Natural killer cell (primary cell): Measurements from ENCODE around the gene SLC35E3. TPM values are rescaled to one million over a fixed set of nuclear protein-coding genes. Genes with fewer than 3 reads are reported as not detected.

Experiments
- ATAC-seq, 3 donors: fragments of 150-1000 bp in 2 of 3; fragments of 200-7000 bp in 1 of 3; cut with Tn5 transposase; 1 replicate in 1 of 3; 2 replicates in 2 of 3; pipeline ENCODE4 v1.10.0; 2021; ENCODE audit warnings: mild to moderate bottlenecking in 2 of 3, moderate library complexity in 2 of 3
- DNase-seq, 2 donors: peaks; one replicate each; pipeline versions ENCODE4 v3.0.0 to v3.0.0-alpha.2; 2013 to 2021; ENCODE audit warnings: mixed read lengths in 1 of 2
- H3K27ac ChIP-seq: one replicate; pipeline ENCODE4 v1.5.1; 2013; ENCODE audit warnings: mild to moderate bottlenecking, low read length
- H3K27me3 ChIP-seq: one replicate; pipeline ENCODE4 v1.6.1; 2013; ENCODE audit warnings: low read length; ENCODE audit not compliant: control insufficient read depth, insufficient read depth
- H3K36me3 ChIP-seq: one replicate; pipeline ENCODE4 v1.6.1; 2013; ENCODE audit warnings: low read length; ENCODE audit not compliant: control insufficient read depth, insufficient read depth
- H3K4me1 ChIP-seq: one replicate; pipeline ENCODE4 v1.6.1; 2013; ENCODE audit warnings: low read length; ENCODE audit not compliant: control insufficient read depth, insufficient read depth
- H3K4me3 ChIP-seq: one replicate; pipeline ENCODE4 v1.5.1; 2013; ENCODE audit warnings: low read length
- H3K9me3 ChIP-seq: one replicate; pipeline ENCODE4 v1.6.1; 2013; ENCODE audit warnings: low read length; ENCODE audit not compliant: control insufficient read depth, insufficient read depth
- H3K27ac Mint-ChIP-seq, 2 donors: one replicate each; pipeline ENCODE4 v1.8.0; 2022; ENCODE audit warnings: mild to moderate bottlenecking in 2 of 2, mixed read lengths in 2 of 2, moderate library complexity in 1 of 2
- H3K27me3 Mint-ChIP-seq, 2 donors: one replicate each; pipeline ENCODE4 v1.8.0; 2022; ENCODE audit warnings: low read depth in 2 of 2, mixed read lengths in 2 of 2
- H3K36me3 Mint-ChIP-seq: one replicate; pipeline ENCODE4 v1.8.0; 2022; ENCODE audit warnings: mixed read lengths
- H3K4me1 Mint-ChIP-seq, 2 donors: one replicate each; pipeline ENCODE4 v1.8.0; 2022; ENCODE audit warnings: mixed read lengths in 2 of 2
- H3K4me3 Mint-ChIP-seq: one replicate; pipeline ENCODE4 v1.8.0; 2022; ENCODE audit warnings: mild to moderate bottlenecking, moderate library complexity, mixed read lengths
- H3K9me3 Mint-ChIP-seq, 2 donors: one replicate each; pipeline ENCODE4 v1.8.0; 2022; ENCODE audit warnings: mixed read lengths in 2 of 2
- CTCF ChIP-seq: fragments of 200-600 bp; IDR thresholded peaks from one replicate; pipeline ENCODE4 v1.8.0; 2022; ENCODE audit warnings: antibody characterized with exemption
- WGBS: methylation state at CpG from one replicate; pipeline ENCODE4 v1.1.7; 2013; ENCODE audit warnings: missing lambda C conversion rate; ENCODE audit not compliant: insufficient coverage; 5-methylcytosine and 5-hydroxymethylcytosine counted together
- intact Hi-C: fragments of 100-400 bp; cut with micrococcal nuclease; formaldehyde crosslinking; loops from one replicate; pipeline ENCODE4 v1.14.2; 2022
- total RNA-seq, 4 donors: library from RNA; stranded (reverse); fragments of 120-200 nt in 1 of 4; gene quantifications; one replicate each; pipeline versions ENCODE4 v1.2.3 to v1.2.4, GENCODE V29; 2013 to 2022

The SLC35E3 gene
- total RNA-seq, 3 donors from 2014 or later (not counting 1 experiment from before 2014, with no cell fraction given) = 8.3 to 15.3 (median 10.2) TPM

DNA sequence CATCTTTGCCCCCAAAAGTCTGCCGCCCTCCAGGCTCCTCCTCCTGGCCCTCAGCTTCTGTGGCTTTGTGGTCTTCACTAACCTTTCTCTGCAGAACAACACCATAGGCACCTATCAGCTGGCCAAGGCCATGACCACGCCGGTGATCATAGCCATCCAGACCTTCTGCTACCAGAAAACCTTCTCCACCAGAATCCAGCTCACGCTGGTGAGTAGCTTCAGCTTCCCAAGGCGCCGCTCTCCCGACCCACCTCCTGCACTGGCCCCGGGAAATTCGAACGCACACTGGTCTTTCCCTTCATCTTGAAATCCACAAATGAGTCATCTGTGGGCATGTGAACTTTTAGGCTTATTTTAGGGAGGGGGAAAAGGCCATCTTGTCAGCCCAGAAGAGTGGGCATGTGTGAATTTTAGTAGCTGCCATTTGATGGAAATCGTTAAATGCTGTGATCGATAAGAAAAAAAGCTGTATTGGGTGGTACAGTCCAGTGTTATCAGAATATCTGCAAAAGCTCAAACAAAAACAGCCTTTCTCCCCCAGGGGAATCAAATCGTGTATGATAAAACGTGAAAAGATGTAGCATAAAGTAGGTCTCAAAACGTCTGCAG lies 700 bp downstream of the SLC35E3 start:
- peaks cover 39% of the 10 kb centered on the region in 2 donors for H3K4me1 Mint-ChIP-seq
- intact Hi-C loops = loop anchor here (1.0 to 5.0 kb wide), 3 partner anchors 61 to 524 kb away; no protein-coding TSS in a partner anchor
- peak overlapping the region; percentile 80 for H3K4me3 ChIP-seq

DNA sequence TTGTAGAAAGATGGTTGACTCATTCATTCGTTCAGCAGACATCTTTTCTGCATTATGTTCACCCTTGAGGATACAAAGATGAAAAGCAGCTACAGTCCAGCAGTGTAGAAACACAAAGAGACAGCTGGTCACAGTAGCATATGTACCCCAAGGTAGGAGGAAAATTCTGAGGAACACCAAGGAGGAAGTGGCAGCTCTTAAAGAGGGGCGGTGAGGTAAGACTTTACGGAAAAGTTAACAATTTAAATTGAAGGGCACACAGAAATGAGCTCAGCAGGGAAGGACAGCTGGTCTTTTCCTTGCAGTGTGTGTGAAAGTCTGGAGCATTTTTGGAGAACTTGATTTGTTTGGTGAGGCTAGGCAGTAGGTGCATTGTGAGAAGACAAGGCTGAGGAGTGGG lies 3.5 kb downstream of the SLC35E3 start:
- no peaks in the 10 kb centered on the region for H3K36me3 Mint-ChIP-seq
- 99% methylated on average over 3 of the region's 3 CpGs for WGBS
- H3K27ac ChIP-seq = no peak overlapping the region
- intact Hi-C loops = loop anchor here (5.0 kb wide), 1 partner anchor 527 kb away; no protein-coding TSS in a partner anchor
- H3K4me1 Mint-ChIP-seq = peaks cover 39% of the 10 kb centered on the region in 2 donors
- ATAC-seq (no peak), DNase-seq (no peak)
- TF ChIP-seq CTCF = no peak
- peaks cover 13% of the 10 kb centered on the region for H3K4me1 ChIP-seq
- H3K4me3 Mint-ChIP-seq = no peak overlapping the region
- H3K4me3 ChIP-seq = no peak overlapping the region
- H3K27me3 Mint-ChIP-seq = no peaks in the 10 kb centered on the region
- no peaks in the 10 kb centered on the region for H3K9me3 Mint-ChIP-seq
- H3K27me3 ChIP-seq = no peaks in the 10 kb centered on the region
- H3K9me3 ChIP-seq = no peaks in the 10 kb centered on the region
- no peak overlapping the region for H3K27ac Mint-ChIP-seq
- peaks cover 15% of the 10 kb centered on the region for H3K36me3 ChIP-seq

More for the DNA sequence above, 700 bp downstream of the SLC35E3 start:
- Histone ChIP-seq H3K27ac (peak overlapping the region; percentile 81), H3K9me3 (no peaks in the 10 kb centered on the region), H3K27me3 (no peaks in the 10 kb centered on the region), H3K36me3 (peaks cover 9% of the 10 kb centered on the region), H3K4me1 (peaks cover 13% of the 10 kb centered on the region)
- WGBS = 1% methylated on average over 14 of the region's 15 CpGs
- H3K27me3 Mint-ChIP-seq = no peaks in the 10 kb centered on the region
- peak; percentile 24 to 54 for DNase-seq
- ATAC-seq = peak; percentile 12 to 31 (median 21)
- no peak for TF ChIP-seq CTCF
- H3K4me3 Mint-ChIP-seq = peak overlapping the region; percentile 97
- peak overlapping the region; percentile 89 to 94 for H3K27ac Mint-ChIP-seq
- H3K36me3 Mint-ChIP-seq = no peaks in the 10 kb centered on the region
- no peaks in the 10 kb centered on the region for H3K9me3 Mint-ChIP-seq

GRCh38 chr12:68749861-68750260 lies 3.9 kb downstream of the SLC35E3 start:
- Mint-ChIP-seq H3K9me3 (no peaks in the 10 kb centered on the region), H3K4me1 (peaks cover 39% of the 10 kb centered on the region in 2 donors), H3K27me3 (no peaks in the 10 kb centered on the region), H3K4me3 (no peak overlapping the region), H3K27ac (peak overlapping the region in 1 of 2 donors; percentile 15), H3K36me3 (no peaks in the 10 kb centered on the region)
- no peak overlapping the region for H3K27ac ChIP-seq
- peaks cover 18% of the 10 kb centered on the region for H3K36me3 ChIP-seq
- no peaks in the 10 kb centered on the region for H3K27me3 ChIP-seq
- no peak overlapping the region for H3K4me3 ChIP-seq
- TF ChIP-seq CTCF = no peak
- H3K4me1 ChIP-seq = peaks cover 13% of the 10 kb centered on the region
- intact Hi-C loops = loop anchor here (5.0 kb wide), 1 partner anchor 528 kb away; no protein-coding TSS in a partner anchor
- DNase-seq = no peak
- no peak for ATAC-seq
- no peaks in the 10 kb centered on the region for H3K9me3 ChIP-seq
- 94% methylated on average over 4 of the region's 4 CpGs for WGBS

DNA sequence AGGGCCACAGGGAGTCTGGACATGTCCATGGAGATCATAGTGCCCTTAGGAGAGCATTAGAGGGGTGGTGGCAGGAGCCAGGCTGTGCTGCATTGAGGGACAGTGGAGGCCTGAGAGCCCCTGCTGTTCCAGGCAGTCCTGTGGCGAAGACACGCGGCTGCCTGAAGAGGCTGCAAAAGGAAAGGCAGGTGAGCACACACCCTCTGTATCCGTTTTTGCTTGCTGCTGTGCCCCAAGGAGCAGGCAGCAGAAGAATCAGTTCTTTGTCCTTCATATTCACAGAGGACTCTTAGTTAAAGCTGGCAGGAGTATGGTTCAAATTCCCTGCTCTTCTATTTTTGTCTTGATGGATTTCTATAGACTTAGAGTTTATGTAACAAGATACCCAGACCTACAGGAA lies 4.5 kb downstream of the SLC35E3 start:
- peaks cover 13% of the 10 kb centered on the region for H3K4me1 ChIP-seq
- H3K36me3 Mint-ChIP-seq = no peaks in the 10 kb centered on the region
- H3K27me3 ChIP-seq = no peaks in the 10 kb centered on the region
- peak overlapping the region in 1 of 2 donors; percentile 15 for H3K27ac Mint-ChIP-seq
- H3K36me3 ChIP-seq = peaks cover 24% of the 10 kb centered on the region
- H3K27ac ChIP-seq = no peak overlapping the region
- DNase-seq (no peak), ATAC-seq (no peak)
- no peaks in the 10 kb centered on the region for H3K9me3 ChIP-seq
- peaks cover 35 to 37% of the 10 kb centered on the region in 2 donors for H3K4me1 Mint-ChIP-seq
- no peaks in the 10 kb centered on the region for H3K27me3 Mint-ChIP-seq
- no peak overlapping the region for H3K4me3 Mint-ChIP-seq
- no peak for TF ChIP-seq CTCF
- WGBS = 90% methylated on average over 4 of the region's 4 CpGs
- H3K9me3 Mint-ChIP-seq = no peaks in the 10 kb centered on the region
- no peak overlapping the region for H3K4me3 ChIP-seq
- intact Hi-C loops = no loop called here
